B cell (primary cell): ENCODE measurements around the gene SNAPIN. TPM values are rescaled to one million over a fixed set of nuclear protein-coding genes. Genes with fewer than 3 reads are reported as not detected.
A peak's percentile ranks its signal among the peaks of the same experiment; 100 is the strongest.

ENCODE experiments used
- ATAC-seq: fragments of 200-7000 bp; cut with Tn5 transposase; one replicate; pipeline ENCODE4 v1.10.0; 2021; ENCODE audit warnings: low read depth, mild to moderate bottlenecking, moderate number of reproducible peaks, moderate library complexity
- CTCF ChIA-PET: fragments of 350-600 bp; sonication (Branson Sonifier 250); formaldehyde crosslinking; loops from one replicate; lab custom pipeline; 2021; ENCODE audit warnings: antibody characterized with exemption, inconsistent platforms; lab: Charles Lee
- POLR2A ChIA-PET: fragments of 350-600 bp; sonication (Branson Sonifier 250); formaldehyde crosslinking; loops from one replicate; lab custom pipeline; 2021; ENCODE audit warnings: antibody characterized with exemption; lab: Charles Lee
- DNase-seq: peaks from one replicate; pipeline ENCODE4 v3.0.0; 2013
- H2AFZ ChIP-seq: 2 replicates; pipeline ENCODE4 v1.6.1; 2012; ENCODE audit warnings: mild to moderate bottlenecking, low read depth, low read length; ENCODE audit not compliant: insufficient read depth, poor library complexity, severe bottlenecking
- H3K27ac ChIP-seq, 2 donors: 1 replicate in 1 of 2; 2 replicates in 1 of 2; pipeline ENCODE4 v1.5.1; 2012 to 2013; ENCODE audit warnings: low read length in 2 of 2, mild to moderate bottlenecking in 2 of 2, moderate library complexity in 1 of 2
- H3K27me3 ChIP-seq, 4 experiments: fragments of 200-600 bp in 1 of 4; sonication (generic) in 1 of 4; replicated peaks in 1 of 4; 1 replicate in 2 of 4; 2 replicates in 2 of 4; pipeline versions ENCODE4 v1.6.1 to v1.7.0; 2013 to 2016; ENCODE audit warnings: low read length in 3 of 4, mild to moderate bottlenecking in 2 of 4, mixed read lengths in 1 of 4, moderate library complexity in 1 of 4; ENCODE audit not compliant: insufficient read depth in 4 of 4, control insufficient read depth in 3 of 4; ENCODE audit errors: control extremely low read depth in 1 of 4
- H3K36me3 ChIP-seq, 2 experiments: replicated peaks in 1 of 2; 1 replicate in 1 of 2; 2 replicates in 1 of 2; pipeline versions ENCODE4 v1.6.1 to v1.7.1; 2013; ENCODE audit warnings: low read length in 1 of 2; ENCODE audit not compliant: insufficient read depth in 2 of 2, control insufficient read depth in 1 of 2; ENCODE audit errors: control extremely low read depth in 1 of 2, extremely low read depth in 1 of 2
- H3K4me1 ChIP-seq, 2 donors: fragments of 200-600 bp in 1 of 2; sonication (generic) in 1 of 2; 1 replicate in 1 of 2; 2 replicates in 1 of 2; pipeline versions ENCODE4 v1.5.1 to v1.6.1; 2013 to 2017; ENCODE audit warnings: low read length in 2 of 2; ENCODE audit not compliant: control insufficient read depth in 2 of 2, insufficient read depth in 2 of 2
- H3K4me2 ChIP-seq: replicated peaks from 2 replicates; pipeline ENCODE3; 2012; ENCODE audit warnings: mild to moderate bottlenecking, low read depth, low read length; ENCODE audit not compliant: poor library complexity, severe bottlenecking
- H3K4me3 ChIP-seq, 5 experiments: fragments of 200-600 bp in 1 of 5; sonication (generic) in 1 of 5; 1 replicate in 3 of 5; 2 replicates in 2 of 5; pipeline versions ENCODE4 v1.5.1 to v1.7.0; 2011 to 2016; ENCODE audit warnings: low read length in 4 of 5, mild to moderate bottlenecking in 4 of 5, low read depth in 2 of 5, control low read depth in 1 of 5, moderate library complexity in 1 of 5; ENCODE audit not compliant: insufficient read depth in 1 of 5; ENCODE audit errors: control extremely low read depth in 1 of 5, extremely low read depth in 1 of 5
- H3K79me2 ChIP-seq: fragments of 200-600 bp; sonication (generic); one replicate; pipeline ENCODE4 v1.6.0; 2016; ENCODE audit warnings: low read length; ENCODE audit not compliant: control insufficient read depth, insufficient read depth
- H3K9ac ChIP-seq: fragments of 200-600 bp; sonication (generic); 2 replicates; pipeline ENCODE4 v1.6.1; 2017; ENCODE audit warnings: mild to moderate bottlenecking, low read length, moderate library complexity
- H3K9me3 ChIP-seq, 3 donors: one replicate each; pipeline versions ENCODE4 v1.6.1 to v1.7.1; 2013; ENCODE audit warnings: low read length in 2 of 3; ENCODE audit not compliant: control insufficient read depth in 2 of 3, insufficient read depth in 1 of 3; ENCODE audit errors: control extremely low read depth in 1 of 3
- H4K20me1 ChIP-seq: 2 replicates; pipeline ENCODE4 v1.6.0; 2012; ENCODE audit warnings: mild to moderate bottlenecking, low read length; ENCODE audit not compliant: insufficient read depth, control insufficient read depth, poor library complexity, severe bottlenecking
- H3K27ac Mint-ChIP-seq: one replicate; pipeline ENCODE4 v1.8.0; 2021; ENCODE audit warnings: mixed read lengths
- H3K27me3 Mint-ChIP-seq: one replicate; pipeline ENCODE4 v1.8.0; 2021; ENCODE audit warnings: mixed read lengths
- H3K4me1 Mint-ChIP-seq: one replicate; pipeline ENCODE4 v1.8.0; 2021; ENCODE audit warnings: mixed read lengths
- H3K4me3 Mint-ChIP-seq: one replicate; pipeline ENCODE4 v1.8.0; 2021; ENCODE audit warnings: mixed read lengths
- H3K9me3 Mint-ChIP-seq: one replicate; pipeline ENCODE4 v1.8.0; 2022; ENCODE audit warnings: mixed read lengths; ENCODE audit not compliant: insufficient read depth
- CTCF ChIP-seq: fragments of 200-600 bp; IDR thresholded peaks from one replicate; pipeline ENCODE4 v1.8.0; 2022; ENCODE audit warnings: antibody characterized with exemption, mild to moderate bottlenecking
- EZH2 ChIP-seq: IDR thresholded peaks from 2 replicates; pipeline ENCODE4 v1.6.1; 2012; ENCODE audit warnings: borderline replicate concordance, low read depth, mild to moderate bottlenecking, moderate library complexity, low read length; ENCODE audit not compliant: insufficient read depth, poor library complexity, severe bottlenecking
- WGBS: methylation state at CpG from one replicate; pipeline ENCODE4 v1.1.5; 2013; ENCODE audit warnings: missing lambda C conversion rate; ENCODE audit not compliant: insufficient coverage; 5-methylcytosine and 5-hydroxymethylcytosine counted together
- intact Hi-C: fragments of 100-400 bp; cut with micrococcal nuclease; formaldehyde crosslinking; loops from one replicate; pipeline ENCODE4 v1.10.0; 2022
- polyA plus RNA-seq: library from polyadenylated mRNA; depleted of rRNA; stranded (reverse); fragments of >200 nt; gene quantifications from 2 replicates; pipeline ENCODE4 v1.2.3, GENCODE V29; 2012
- total RNA-seq, 2 donors: library from RNA; stranded (reverse); fragments of 120-200 nt in 1 of 2; gene quantifications; 1 replicate in 1 of 2; 2 replicates in 1 of 2; pipeline versions ENCODE4 v1.2.3 to v1.2.4, GENCODE V29; 2013 to 2022

Gene SNAPIN
- total and polyA plus RNA-seq, 2 donors (not counting 1 experiment from before 2014, with no cell fraction given): 22.7 to 37.6 TPM

DNA sequence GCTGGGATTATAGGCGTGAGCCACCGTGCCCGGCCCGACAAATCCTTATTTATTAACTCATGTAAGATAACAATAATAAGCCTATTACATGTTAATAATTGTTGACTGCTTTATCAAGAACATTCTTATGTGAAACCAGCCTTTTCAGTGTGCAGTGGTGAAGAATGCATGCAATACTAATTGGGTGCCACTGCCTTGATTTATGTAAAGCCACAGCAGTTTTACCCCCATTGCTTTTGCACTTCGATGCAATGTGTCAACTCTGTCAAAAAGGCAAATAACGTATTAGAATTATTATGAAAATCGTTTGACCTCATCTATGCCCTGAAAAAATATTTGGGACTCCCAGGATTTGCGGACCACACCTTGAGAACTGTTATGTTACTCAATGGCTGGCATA is 38.2 kb downstream of the SNAPIN start:
- Mint-ChIP-seq H3K27ac (no peak overlapping the region), H3K4me1 (peaks cover 3% of the 10 kb centered on the region), H3K9me3 (no peaks in the 10 kb centered on the region), H3K4me3 (no peak overlapping the region), H3K27me3 (peaks cover 3% of the 10 kb centered on the region)
- DNase-seq (no peak), ATAC-seq (no peak)
- ChIA-PET POLR2A (interaction anchor here (0.7 kb wide), 1 partner anchor 226 kb away, joined by 3 read pairs; the partner anchor contains the start of gene GATAD2B), CTCF (no interaction called here)
- Histone ChIP-seq H2AFZ (no peak overlapping the region), H3K27ac (no peak overlapping the region), H3K9me3 (no peaks in the 10 kb centered on the region), H3K4me1 (peaks cover 0 to 7% of the 10 kb centered on the region in 2 donors), H3K36me3 (no peaks in the 10 kb centered on the region), H3K79me2 (no peaks in the 10 kb centered on the region), H3K4me2 (no peak overlapping the region), H3K9ac (no peak overlapping the region), H3K27me3 (peaks cover 0 to 9% (median 0%) of the 10 kb centered on the region in 4 experiments), H3K4me3 (no peak overlapping the region), H4K20me1 (no peaks in the 10 kb centered on the region)
- WGBS: 100% methylated on average over 2 of the region's 8 CpGs
- intact Hi-C loops: no loop called here
- TF ChIP-seq EZH2: no peak
- TF ChIP-seq CTCF: no peak

- H3K36me3 ChIP-seq: no peaks in the 10 kb centered on the region
- H3K4me1 ChIP-seq: peaks cover 0 to 7% of the 10 kb centered on the region in 2 donors
- H3K9me3 ChIP-seq: no peaks in the 10 kb centered on the region
- Mint-ChIP-seq H3K4me3 (peak overlapping the region; percentile 59), H3K4me1 (peaks cover 3% of the 10 kb centered on the region), H3K27me3 (no peaks in the 10 kb centered on the region), H3K9me3 (no peaks in the 10 kb centered on the region), H3K27ac (no peak overlapping the region)
- ATAC-seq (no peak), DNase-seq (no peak)
- intact Hi-C loops: no loop called here
- no peaks in the 10 kb centered on the region for H4K20me1 ChIP-seq
- peaks cover 0 to 9% (median 0%) of the 10 kb centered on the region in 4 experiments for H3K27me3 ChIP-seq
- H3K27ac ChIP-seq: no peak overlapping the region
- TF ChIP-seq CTCF (no peak), EZH2 (no peak)
- H3K4me2 ChIP-seq: peak overlapping the region; percentile 71
- WGBS: 88% methylated on average over 10 of the region's 12 CpGs
- CTCF ChIA-PET: interaction anchor here (0.9 kb wide), 1 partner anchor 145 kb away, joined by 3 read pairs; no protein-coding TSS in a partner anchor
- peak overlapping the region in 1 of 5 experiments; percentile 39 for H3K4me3 ChIP-seq
- peak overlapping the region; percentile 50 for H3K9ac ChIP-seq
- no peaks in the 10 kb centered on the region for H3K79me2 ChIP-seq
- H2AFZ ChIP-seq: peak overlapping the region; percentile 81
- POLR2A ChIA-PET: interaction anchor here (1.0 kb wide), 1 partner anchor 25 kb away, joined by 3 read pairs; no protein-coding TSS in a partner anchor
Observed at GRCh38 chr1:153697191-153698019, 38.9 kb downstream of the SNAPIN start.
